Activated CD8-positive, alpha-beta memory T cell treated with anti-CD3 and anti-CD28 coated beads, Interleukin-2, amount 50 U/mL, for 48 hours (primary cell): ENCODE results near the gene USP54.

Experiments
- DNase-seq: peaks from one replicate; pipeline ENCODE4 v3.0.0-alpha.2; 2020

USP54 gene

GRCh38 chr10:73517166-73517888 lies 73.8 kb downstream of the USP54 start:
- DNase-seq: no peak

GRCh38 chr10:73512207-73512743 lies 78.9 kb downstream of the USP54 start:
- DNase-seq: no peak

GRCh38 chr10:73509695-73510094 lies 81.4 kb downstream of the USP54 start:
- DNase-seq: no peak

- DNase-seq: no peak
Observed at GRCh38 chr10:73506491-73506890, 84.7 kb downstream of the USP54 start.

- no peak for DNase-seq
Observed at GRCh38 chr10:73506074-73506473, 85.1 kb downstream of the USP54 start.

- no peak for DNase-seq
Observed at GRCh38 chr10:73503037-73503436, 88.1 kb downstream of the USP54 start.

GRCh38 chr10:73501651-73502050 lies 89.5 kb downstream of the USP54 start:
- no peak for DNase-seq

GRCh38 chr10:73497623-73498022 lies 93.5 kb downstream of the USP54 start:
- no peak for DNase-seq

GRCh38 chr10:73495884-73496674 lies 95.1 kb downstream of the USP54 start, which contains the start of gene PPP3CB:
Gene PPP3CB, minus strand, starts transcription at chr10:73496024. Its CDS starts 135 bp downstream, at chr10:73495889.
- peak; percentile 90 for DNase-seq

GRCh38 chr10:73495226-73495883 lies 95.8 kb downstream of the USP54 start:
- DNase-seq: peak; percentile 92

GRCh38 chr10:73494877-73495225 lies 96.3 kb downstream of the USP54 start:
- no peak for DNase-seq

- DNase-seq: no peak
Observed at GRCh38 chr10:73494213-73494612, 96.9 kb downstream of the USP54 start.

GRCh38 chr10:73493781-73494180 lies 97.4 kb downstream of the USP54 start:
- DNase-seq: no peak

GRCh38 chr10:73486601-73487000 lies 104.5 kb downstream of the USP54 start:
- no peak for DNase-seq

- DNase-seq: no peak
Observed at GRCh38 chr10:73485320-73485719, 105.8 kb downstream of the USP54 start.

- DNase-seq: no peak
Observed at GRCh38 chr10:73480158-73480557, 111.0 kb downstream of the USP54 start.

GRCh38 chr10:73478636-73479035 lies 112.5 kb downstream of the USP54 start:
- DNase-seq: no peak

- DNase-seq: no peak
Observed at GRCh38 chr10:73471226-73471625, 119.9 kb downstream of the USP54 start.

- no peak for DNase-seq
Observed at GRCh38 chr10:73469579-73469978, 121.6 kb downstream of the USP54 start.

GRCh38 chr10:73467206-73467605 lies 123.9 kb downstream of the USP54 start:
- no peak for DNase-seq

- DNase-seq: no peak
Observed at GRCh38 chr10:73465978-73466726, 125.0 kb downstream of the USP54 start.

GRCh38 chr10:73460897-73461296 lies 130.2 kb downstream of the USP54 start:
- no peak for DNase-seq
